ENCODE results near the gene DAB2.

The DAB2 gene

GRCh38 chr5:39370555-39371366 is 54.0 kb downstream of the DAB2 start:
- TF ChIP-seq CTCF (IDR thresholded peaks at IDR 0.05; ENCODE audit: extremely low read depth, missing control alignments): no peak
- DNase-seq (ENCODE audit: low spot score): no peak

GRCh38 chr5:39369123-39369815 is 55.5 kb downstream of the DAB2 start:
- no peak for TF ChIP-seq CTCF (IDR thresholded peaks at IDR 0.05; ENCODE audit: extremely low read depth, missing control alignments)
- no peak for DNase-seq (ENCODE audit: low spot score)

DNA sequence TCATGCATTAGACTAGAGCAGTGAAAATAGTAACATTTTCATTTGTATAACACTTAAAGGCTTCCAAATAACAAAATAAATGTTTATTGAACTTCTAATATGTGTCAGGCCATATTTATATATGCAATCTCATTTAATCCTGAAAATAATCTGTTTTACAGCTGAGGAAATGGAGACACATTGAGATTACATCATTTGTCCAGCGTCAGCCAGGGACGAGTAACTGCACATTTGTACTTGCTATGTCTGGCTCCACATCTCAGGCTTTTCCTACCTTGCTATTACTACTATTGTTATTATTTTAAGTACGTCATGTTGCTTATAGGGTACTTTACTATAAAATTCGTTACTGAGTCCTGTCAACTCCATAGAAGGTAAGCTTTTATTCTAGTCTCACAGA is 56.7 kb downstream of the DAB2 start:
- TF ChIP-seq CTCF (IDR thresholded peaks at IDR 0.05; ENCODE audit: extremely low read depth, missing control alignments): no peak
- DNase-seq (ENCODE audit: low spot score): no peak

DNA sequence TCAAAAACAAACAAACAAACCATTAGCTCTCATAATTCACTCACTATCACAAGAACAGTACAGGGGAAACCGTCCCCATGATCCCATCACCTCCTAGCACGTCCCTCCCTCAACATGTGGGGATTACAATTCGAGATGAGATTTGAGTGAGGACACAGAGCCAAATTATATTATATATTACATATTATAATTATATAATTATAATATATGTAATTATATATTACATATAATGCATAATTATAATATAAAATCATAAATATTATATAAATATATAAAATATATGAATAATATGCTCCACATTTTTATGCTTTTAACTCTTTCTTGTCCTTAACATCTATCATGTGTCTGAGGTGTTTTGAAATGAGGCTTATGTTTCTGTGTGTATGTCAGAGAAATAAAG is 57.1 kb downstream of the DAB2 start:
- no peak for TF ChIP-seq CTCF (IDR thresholded peaks at IDR 0.05; ENCODE audit: extremely low read depth, missing control alignments)
- DNase-seq (ENCODE audit: low spot score): no peak

GRCh38 chr5:39364367-39364766 is 60.4 kb downstream of the DAB2 start, which contains the start of gene C9:
TSS of gene C9 (minus strand) at chr5:39364495. CDS start at chr5:39364464, 31 bp downstream.
- no peak for TF ChIP-seq CTCF (IDR thresholded peaks at IDR 0.05; ENCODE audit: extremely low read depth, missing control alignments)
- no peak for DNase-seq (ENCODE audit: low spot score)

- no peak for DNase-seq (ENCODE audit: low spot score)
Measured at GRCh38 chr5:39363217-39363616, 61.6 kb downstream of the DAB2 start.

More at GRCh38 chr5:39363217-39363616, 61.6 kb downstream of the DAB2 start:
- TF ChIP-seq CTCF (IDR thresholded peaks at IDR 0.05; ENCODE audit: extremely low read depth, missing control alignments): no peak

All from GM20000 (cell line).